ENCODE results near the gene PITPNB.

PITPNB gene

DNA sequence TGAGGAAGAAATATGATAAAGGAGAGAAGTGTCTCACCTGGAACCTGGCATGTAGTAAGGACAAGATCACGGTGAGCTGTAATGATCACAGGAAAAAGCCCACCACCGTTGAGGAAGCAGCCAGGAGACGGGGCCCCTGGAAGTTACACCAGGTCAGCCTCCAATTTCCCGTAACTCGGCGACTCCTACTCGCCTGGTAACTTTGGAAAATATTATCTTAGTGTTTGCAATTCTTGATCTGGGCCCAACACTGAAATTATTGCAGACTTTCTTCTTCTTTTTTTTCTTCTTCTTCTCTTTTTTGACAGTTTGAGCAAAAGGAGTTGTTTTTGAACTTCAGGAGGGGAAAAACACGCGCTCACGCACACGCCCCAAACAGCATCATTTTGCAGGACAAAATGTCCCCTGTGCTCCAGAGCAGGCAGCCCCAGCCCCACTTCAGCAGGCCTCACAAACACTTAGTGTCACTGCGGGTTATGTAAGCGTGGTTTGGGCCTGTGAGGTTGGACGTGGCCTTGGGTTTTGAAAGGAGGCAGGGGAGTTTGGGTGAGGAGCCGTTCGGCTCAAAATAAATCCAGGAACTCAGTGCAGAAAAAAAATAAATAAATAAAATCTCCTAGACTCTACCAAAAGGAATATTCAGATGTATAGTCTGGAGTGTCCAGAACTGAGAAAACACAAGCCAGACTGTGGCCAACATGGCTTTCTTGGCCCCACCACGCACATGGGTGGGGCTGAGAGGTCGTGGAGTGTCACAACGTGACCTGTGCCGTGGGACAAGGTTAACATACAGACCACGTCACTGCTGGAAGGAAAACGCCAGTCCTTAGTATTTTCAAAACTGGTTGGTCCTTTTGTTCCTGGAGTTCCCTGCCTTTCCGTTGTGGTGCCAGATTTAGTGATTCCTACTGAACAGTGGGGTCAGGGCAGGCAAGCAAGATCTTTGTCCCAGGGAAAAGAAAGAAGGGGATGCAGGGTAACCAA, 91.2 kb downstream of the PITPNB start:
- no peak for DNase-seq

DNA sequence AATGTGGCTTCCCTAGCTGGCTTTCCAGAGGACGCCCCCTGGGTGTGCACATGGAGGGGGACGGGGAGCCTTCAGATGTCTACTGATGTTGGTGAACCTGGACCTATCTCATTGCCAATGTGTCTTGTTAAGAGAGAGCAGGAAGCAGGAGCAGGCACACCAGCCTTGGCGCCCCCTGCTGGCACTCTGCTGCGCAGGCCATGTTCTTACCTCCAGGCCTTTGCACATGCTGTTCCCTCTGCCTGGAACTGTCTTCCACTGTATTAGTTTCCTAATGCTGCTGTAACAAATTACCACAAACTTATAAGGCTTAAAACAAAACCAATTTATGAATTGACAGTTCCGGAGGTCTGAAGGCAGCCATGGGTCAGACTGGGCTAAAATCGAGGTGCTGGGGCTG, 93.9 kb downstream of the PITPNB start:
- peak in 1 of 2 donors; percentile 31 for DNase-seq

DNA sequence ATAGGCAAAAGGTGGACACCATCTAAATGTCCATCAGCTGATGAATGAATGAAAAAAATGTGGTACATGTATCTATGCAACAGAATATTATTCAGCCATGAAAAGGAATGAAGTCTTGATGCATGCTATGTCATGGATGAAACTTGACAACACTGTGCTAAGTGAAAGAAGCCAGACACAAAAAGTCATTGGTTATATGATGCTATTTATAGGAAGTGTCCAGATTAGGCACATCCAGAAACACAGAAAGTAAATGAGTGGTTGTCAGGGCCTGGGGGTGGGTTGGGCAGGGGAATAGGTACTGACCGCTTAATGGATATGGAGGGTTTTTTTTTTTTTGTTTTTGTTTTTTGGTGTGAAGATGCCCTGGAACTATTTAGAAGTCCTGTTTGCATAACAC, 95.8 kb downstream of the PITPNB start:
- DNase-seq, result no peak

DNA sequence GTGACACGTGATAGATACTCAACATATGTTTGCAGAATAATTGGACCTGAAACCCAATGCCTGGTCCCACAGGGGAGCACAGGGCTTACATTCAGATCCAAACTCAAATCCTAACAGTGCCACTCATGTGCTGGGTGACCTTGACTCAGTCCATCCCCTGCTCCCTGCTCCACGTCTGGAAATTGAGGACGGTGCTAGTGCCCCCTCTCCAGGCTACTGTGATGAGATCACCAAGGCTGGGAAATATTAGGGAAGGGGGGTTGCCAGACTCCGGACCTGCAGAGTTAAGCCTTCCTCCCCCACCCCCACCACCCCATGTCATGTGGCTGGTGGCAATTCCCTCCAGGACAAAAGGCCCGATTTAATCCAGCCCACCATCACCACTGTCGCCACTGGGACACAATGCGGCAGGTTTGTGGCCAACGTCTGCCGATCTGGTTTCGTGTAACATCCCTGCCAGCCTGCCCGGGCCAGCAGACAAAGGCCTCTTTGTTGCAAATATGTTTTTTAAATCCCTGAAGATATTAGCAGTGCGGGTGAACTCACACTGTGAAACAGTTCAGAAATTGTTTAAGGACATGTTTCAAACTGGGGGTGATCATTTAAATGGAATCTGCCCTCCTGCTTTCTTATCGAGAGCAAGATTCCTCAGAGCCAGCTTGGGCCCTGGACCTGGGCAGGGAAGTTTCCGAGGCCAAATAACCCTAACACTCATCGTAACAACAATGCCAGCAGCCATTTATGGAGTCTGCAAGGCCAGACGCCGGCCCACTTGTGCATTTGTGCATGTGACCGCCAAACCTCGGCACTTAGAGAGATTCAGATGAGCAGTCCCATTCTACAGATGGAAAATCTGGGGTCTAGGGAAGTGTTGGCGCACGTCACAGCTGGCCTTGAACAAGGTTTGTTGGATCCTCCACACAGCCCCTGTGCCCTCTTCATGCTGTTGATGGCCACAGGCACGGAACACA, 97.9 kb downstream of the PITPNB start:
- no peak for DNase-seq

DNA sequence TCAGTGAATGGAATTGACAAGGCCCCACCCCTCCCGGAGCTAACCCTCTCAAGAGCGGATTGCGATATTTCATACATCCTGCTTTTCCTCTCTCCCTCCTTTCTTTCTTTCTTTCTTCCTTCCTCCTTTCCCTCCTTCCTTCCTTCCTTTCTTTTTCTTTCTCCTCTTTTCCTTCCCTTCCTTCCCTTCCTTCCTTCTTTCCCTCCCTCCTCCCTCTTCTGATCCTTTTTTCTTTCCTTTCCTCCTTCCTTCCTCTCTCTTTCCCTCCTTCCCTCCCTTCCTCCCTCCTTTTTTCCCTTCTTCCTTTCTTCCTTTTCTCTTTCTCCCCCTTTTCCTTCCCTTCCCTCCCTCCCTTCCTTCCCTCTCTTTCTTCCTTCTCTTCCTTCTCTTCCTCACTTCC, 102.5 kb downstream of the PITPNB start:
- no peak for DNase-seq

DNA sequence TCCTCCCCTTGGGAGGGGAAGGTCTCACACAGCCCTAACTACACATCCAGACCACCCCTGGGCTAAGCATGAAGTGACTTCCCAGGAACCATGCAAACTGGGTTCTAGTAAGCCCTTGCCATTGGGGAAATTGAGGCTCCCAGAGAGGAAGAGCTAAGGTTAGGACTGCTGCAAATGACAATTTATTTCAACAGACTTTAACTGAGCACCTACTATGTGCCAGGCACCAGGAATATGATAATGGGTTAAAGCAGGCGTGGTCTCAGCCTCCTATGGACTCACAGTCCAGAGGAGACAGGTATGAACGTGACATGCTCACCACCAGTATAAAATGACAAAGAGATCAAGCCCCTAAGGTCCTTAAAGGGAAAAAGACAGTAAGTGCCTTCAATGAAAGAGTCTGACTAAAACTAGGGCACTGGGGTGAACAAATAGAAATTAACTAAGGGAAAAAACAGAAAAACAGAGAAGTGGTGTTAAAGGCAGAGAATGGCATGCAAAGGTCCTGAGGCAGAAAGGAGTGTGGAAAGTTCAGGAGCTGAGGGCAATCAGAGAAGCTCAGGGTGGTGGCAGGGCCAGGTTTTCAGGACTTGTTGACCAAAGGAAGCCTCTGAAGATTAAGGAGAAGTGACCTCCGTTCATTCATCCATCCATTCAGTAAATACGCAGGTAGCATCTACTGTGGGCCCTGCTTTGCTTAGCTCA, 103.1 kb downstream of the PITPNB start:
- DNase-seq, result no peak

DNA sequence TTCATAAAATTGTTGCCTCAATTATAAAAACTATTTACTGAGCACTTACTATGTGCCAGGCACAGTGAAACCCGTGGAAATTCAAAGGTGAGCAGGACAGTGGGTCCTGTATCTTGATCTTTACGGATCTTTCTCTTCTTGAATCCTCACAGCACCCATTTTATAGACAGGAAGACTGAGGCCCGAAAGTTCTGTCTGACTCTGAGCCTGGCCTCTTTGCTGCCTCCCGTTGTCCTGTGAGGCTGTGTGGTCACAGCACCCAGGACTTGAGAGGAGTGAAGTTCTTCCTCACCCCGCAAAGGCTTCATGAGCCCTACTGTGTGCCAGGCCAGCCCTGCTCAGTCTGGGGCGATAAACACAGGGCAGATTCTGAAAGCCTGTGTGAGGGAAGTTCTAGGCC, 104.1 kb downstream of the PITPNB start:
- no peak for DNase-seq

DNA sequence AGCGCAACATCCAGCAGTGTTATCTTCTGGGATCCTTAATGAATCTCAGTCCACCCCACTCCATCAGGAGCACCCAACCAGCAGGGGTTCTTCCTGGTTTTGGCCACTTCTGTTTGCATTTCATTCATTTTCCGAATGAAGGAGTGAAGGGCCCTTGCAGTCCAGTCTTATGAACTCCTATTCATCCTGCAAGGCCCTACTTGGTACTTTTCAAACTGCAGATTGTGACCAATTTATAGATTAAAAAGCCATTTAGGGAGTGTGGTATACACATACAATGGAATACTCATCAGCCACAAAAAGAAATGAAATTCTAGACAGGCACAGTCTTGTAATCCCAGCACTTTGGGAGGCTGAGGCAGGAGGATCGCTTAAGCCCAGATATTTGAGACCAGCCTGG, 107.3 kb downstream of the PITPNB start:
- DNase-seq, result no peak

DNA sequence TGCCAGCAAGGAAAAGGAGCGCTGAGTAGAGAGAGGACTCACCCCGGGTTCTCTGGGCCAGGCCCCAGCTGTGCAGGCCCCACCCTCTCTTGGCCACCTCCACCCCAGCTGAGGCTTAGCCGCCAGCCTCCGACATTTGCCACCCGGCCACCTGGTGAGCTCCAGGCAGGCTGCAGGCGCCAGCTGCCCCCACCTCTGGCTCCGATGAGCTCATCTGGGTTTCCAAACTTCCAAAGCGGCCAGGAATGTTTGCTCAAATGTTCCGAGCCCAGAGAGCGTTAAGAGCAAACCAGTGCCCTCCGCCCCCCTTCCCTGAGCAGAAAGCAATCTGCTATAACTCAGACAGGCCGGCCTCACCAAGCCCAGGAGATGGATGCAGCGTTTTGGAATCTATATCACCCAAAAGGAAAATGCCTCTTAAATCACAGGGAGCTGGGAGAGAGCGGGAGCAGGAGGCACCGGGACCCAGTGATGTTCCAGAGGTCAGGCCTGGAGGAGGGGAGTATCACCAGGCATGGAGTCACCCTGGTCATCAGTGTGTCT, 108.4 kb downstream of the PITPNB start:
- DNase-seq, result no peak

DNA sequence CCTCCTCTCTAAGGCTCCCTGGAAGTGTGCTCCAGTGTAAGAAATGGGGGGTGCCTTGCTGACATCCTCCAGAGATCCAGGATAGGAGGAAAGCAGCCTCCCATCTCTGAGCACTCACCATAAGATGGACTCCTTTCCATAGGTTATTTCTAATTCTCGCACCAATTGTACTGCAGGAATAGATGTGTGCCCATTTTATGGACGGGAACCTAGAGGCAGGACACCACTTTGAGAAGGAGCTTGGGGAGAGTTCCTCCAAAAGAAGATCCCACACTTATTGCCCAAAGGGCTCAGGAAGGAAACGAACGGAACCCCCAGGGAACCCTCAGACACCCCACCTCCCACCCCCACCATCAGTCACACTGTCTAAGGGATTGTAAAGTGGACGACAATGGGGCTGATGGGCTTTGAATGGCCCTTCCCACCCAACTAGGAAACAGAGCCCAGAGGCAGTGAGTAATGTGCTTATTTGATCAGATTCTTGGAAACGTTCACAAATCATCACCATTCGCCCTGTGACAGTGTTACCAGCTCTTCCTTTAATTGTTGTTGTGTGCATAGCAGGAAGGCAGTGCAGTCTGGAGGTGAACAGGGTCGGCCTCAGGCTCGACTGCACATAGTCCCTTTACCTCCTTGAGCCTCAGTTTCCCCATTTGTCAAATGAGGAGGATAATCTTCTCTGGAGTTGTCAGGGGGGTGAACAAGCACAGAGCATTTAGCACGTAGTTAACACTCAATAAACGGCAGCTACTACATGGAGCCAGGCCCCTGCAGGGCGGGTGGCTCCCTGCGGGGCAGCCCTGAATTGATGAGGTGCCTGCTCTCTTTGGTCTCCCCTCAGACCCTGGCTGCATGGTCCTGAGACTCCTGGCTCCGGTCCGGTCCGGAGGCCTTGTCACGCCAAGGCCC, 109.1 kb downstream of the PITPNB start:
- DNase-seq, result no peak

DNA sequence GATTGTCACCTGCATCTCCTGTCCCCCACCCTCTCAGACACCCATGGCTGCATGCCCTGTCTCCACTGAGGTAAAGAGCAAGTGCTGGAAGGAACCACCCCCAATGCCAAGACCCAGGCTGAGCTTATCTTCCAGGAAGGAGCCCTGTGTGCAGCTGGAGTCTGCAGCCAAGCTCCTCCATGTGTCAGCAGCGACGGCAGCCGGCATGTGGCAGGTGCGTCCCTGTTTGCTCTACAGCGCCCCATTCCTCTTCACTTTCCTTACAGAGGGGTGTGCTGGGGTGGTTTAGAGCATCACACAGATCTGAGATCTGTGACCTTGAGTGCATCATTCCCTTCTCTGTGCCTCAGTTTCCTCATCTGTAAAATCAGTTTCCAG, 109.8 kb downstream of the PITPNB start:
- no peak for DNase-seq

DNA sequence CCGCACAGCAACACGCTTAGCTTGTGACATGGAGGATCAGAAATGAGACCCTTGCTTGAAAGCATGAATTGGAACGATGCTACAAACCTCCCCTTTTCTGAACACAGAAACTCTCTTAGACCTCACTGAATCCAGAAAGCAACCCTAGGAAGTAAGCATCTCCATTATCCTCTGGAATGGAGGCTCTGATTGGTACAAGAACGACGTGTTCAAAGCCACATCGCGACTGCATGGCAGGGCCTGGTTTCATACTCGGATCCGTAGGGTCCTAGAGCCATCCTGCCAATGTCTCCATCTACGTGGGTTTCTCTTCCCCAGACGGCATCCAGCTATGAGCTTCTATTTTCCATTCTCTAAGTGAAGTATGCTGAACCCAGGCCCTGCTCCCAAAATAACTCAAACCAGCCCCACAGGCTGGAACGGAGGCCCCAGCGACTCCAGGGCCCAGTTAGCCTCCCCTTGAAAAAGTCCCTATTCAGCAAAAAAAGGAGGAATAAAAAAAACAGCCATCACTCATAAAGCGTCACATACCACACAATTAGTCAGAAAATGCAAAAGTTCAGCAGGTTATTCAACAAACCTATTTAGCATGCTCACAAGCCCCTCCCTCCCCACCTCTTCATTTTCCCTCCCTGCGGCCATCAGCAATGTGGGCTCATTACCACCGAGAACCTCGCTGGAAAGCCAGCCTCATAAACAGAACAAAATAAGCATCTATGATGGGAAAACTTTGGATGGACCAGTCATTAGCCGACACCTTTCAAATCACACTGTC, 110.4 kb downstream of the PITPNB start:
- DNase-seq, result no peak

DNA sequence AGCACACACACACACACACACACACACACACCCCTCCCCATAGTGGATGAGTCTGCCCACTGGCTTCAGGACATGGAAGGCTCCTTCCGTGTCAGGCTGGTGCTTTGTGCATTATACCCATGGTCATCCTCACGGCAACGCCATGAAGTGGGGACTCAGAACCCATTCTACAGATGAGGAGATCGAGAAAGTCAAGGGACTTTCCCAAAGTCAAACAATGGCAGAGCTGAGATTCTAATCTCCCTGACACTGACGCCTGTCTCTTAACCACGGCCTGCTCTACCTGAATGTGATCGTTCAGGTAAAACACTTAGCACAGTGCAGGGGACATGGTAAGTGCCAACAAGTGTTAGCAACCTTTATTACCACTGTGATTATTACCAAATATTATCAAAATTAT, 113.2 kb downstream of the PITPNB start:
- no peak for DNase-seq

DNA sequence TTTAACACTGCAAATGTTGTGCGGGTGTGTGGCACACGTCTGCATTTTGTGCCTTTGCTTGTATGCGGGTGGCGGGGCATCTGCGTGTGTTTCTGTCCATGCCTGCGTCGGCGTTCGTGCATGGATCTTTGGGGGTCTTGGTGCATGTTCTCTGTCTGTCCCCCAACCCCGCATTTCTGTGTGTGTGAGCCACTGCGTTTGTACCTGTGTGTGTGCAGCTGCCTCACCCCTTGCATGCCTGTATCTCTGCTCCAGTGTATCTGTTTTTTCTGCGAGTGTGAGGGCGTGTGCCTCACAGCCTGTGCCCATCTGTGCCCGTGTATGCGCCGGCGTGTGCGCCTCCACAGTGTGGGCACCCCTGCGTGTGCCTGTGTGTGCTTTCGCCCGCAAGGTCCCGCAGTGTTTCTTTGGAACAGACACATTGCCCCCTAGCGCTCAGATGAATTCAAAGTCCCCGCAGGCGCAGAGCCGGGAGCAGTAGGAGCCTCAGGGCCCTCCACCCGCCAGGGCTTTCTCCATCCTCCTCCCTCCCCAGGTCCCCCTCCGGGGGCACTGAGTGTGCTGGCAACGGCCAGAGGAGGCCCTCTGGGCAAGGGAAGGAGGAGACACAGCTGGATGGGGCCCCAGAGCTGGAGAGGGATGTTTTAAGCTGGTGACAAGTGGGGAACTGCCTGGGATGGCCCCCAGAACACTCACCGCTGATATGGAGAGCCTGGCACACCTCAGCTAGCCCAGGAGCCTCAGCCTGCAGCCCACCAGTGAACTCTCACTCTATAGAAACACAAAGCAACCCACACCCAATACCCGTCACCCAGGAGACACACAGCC, 114.4 kb downstream of the PITPNB start:
- peak; percentile 46 to 85 for DNase-seq

DNA sequence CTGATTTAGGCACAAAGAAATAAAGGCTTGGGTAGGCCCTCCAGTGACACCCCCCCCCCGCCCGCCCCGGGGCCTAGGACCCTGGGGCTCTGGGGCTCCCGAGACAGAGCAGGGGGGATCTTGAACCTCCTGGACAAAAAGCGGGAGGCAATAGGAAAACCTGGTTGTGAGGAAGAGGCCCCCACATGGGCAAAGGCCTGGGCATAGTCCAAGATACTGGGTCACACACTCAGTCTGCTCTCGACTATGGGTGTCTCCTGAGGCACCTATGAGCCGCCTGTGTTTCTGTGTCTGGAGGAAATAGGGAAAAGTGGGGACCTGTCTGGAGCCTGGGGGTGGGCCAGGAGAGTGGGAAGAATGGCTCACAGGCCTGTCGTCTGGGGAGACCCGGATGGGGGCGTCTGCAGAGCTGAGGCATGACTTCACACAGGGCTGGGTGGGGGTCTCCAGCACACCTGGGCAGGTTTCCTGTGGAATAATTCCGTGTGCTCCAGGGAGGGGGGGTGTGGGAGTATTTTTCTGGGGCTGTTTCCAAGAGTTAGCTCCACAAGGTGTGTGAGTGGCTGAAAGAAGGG, 115.1 kb downstream of the PITPNB start:
- no peak for DNase-seq

DNA sequence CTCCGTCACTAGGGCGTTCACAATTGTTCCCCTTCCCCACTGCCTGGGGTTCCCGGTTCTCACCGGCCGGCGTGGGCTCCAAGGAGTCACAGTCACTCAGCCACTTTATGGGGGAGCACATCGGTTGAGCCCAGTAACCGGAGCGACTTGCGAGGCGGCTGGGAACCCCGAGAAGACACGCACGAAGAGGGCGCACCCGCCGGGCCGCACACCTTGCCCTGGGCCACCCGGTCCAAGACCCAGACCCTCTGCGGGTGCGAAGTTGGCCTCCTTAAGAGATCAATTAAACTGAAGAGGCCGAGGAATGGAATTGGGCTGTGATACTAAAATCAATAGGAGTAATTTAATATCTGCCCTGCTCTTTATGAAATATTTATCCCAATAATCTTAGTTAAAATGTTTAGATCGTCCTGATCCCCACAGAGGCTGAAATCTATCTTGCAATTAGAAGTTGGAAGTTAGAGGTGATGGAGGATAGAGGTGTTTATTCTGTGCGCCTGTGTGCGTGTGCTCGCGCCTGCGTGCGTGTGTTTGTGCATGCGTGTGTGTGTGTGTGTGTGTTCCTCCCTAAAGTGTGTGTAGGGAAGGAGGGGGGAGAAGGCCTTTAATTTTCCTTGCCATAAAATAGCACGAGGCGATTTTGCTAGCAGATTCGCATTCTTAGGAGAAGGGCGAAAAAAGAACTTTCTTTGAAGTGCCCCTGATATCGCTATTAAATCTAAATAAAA, 116.5 kb downstream of the PITPNB start:
- peak in 1 of 2 donors; percentile 59 for DNase-seq
